K562 (cell line): ENCODE measurements around the gene IRF2. TPM values are rescaled to one million over a fixed set of nuclear protein-coding genes. Genes with fewer than 3 reads are reported as not detected.
"Not testable (repeated sequence)": the region's sequence is repeated elsewhere in the genome, so short reads cannot be mapped to it uniquely, and the experiment has no call there.

Experiments
- ATF7 ChIP-seq: fragments of 450-650 bp; IDR thresholded peaks from 2 replicates; pipeline ENCODE4 v1.7.1; 2014; ENCODE audit warnings: mild to moderate bottlenecking, moderate library complexity
- CEBPG ChIP-seq, 3 experiments: fragments of 200-800 bp in 1 of 3; sonication (Bioruptor generic) in 1 of 3; sonication (generic) in 1 of 3; formaldehyde crosslinking in 1 of 3; IDR thresholded peaks in 2 of 3; conservative IDR thresholded peaks in 1 of 3; 2 replicates each; pipeline versions ENCODE4 v1.6.1 to v1.8.0; 2016 to 2022; ENCODE audit warnings: missing compliant biosample characterization in 2 of 3, missing genetic modification characterization in 2 of 3, mild to moderate bottlenecking in 1 of 3, missing genetic modification reagents in 1 of 3
- CXXC5 ChIP-seq: fragments of 250-450 bp; sonication (Bioruptor Pico); IDR thresholded peaks from 2 replicates; pipeline ENCODE4 v1.8.0; 2022; ENCODE audit warnings: inconsistent platforms, mild to moderate bottlenecking, moderate library complexity
- DIDO1 ChIP-seq: fragments of 450-650 bp; IDR thresholded peaks from 2 replicates; pipeline ENCODE4 v1.6.1; 2016; ENCODE audit warnings: low read depth, missing biosample characterization, missing genetic modification characterization
- ESRRA ChIP-seq: fragments of 450-650 bp; IDR thresholded peaks from 2 replicates; pipeline ENCODE4 v1.6.1; 2014; ENCODE audit warnings: low read depth, mild to moderate bottlenecking, moderate library complexity, borderline replicate concordance
- FOXJ3 ChIP-seq: sonication (generic); formaldehyde crosslinking; IDR thresholded peaks from 2 replicates; pipeline ENCODE4 v1.4.0; 2020; ENCODE audit warnings: mild to moderate bottlenecking, missing genetic modification reagents
- GATAD2A ChIP-seq: fragments of 450-650 bp; IDR thresholded peaks from 2 replicates; pipeline ENCODE4 v1.6.1; 2017
- GTF2A2 ChIP-seq: IDR thresholded peaks from 2 replicates; pipeline ENCODE4 v1.6.1; 2016; ENCODE audit warnings: mild to moderate bottlenecking, missing genetic modification characterization, missing compliant biosample characterization
- HSF4 ChIP-seq: fragments of 250-450 bp; sonication (Bioruptor Pico); IDR thresholded peaks from 2 replicates; pipeline ENCODE4 v2.1.2; 2022; ENCODE audit warnings: mild to moderate bottlenecking, moderate library complexity, borderline replicate concordance
- KLF13 ChIP-seq: fragments of 450-650 bp; IDR thresholded peaks from 2 replicates; pipeline ENCODE4 v1.6.1; 2016; ENCODE audit warnings: missing genetic modification characterization, low read depth, mild to moderate bottlenecking, missing compliant biosample characterization, moderate library complexity, borderline replicate concordance
- KLF6 ChIP-seq: fragments of 250-450 bp; sonication (Bioruptor Pico); IDR thresholded peaks from 2 replicates; pipeline ENCODE4 v1.4.0; 2020; ENCODE audit warnings: mild to moderate bottlenecking, moderate library complexity, borderline replicate concordance
- MECOM ChIP-seq: fragments of 250-450 bp; sonication (Bioruptor Pico); IDR thresholded peaks from 2 replicates; pipeline ENCODE4 v1.8.0; 2022; ENCODE audit warnings: inconsistent platforms
- MEF2D ChIP-seq: conservative IDR thresholded peaks from 2 replicates; pipeline ENCODE4 v1.6.1; 2016; ENCODE audit warnings: low read depth, missing genetic modification characterization, missing compliant biosample characterization
- OTX1 ChIP-seq: fragments of 450-650 bp; formaldehyde crosslinking; IDR thresholded peaks from 2 replicates; pipeline ENCODE4 v1.4.0; 2022; ENCODE audit warnings: mild to moderate bottlenecking
- RFX1 ChIP-seq: fragments of 450-650 bp; IDR thresholded peaks from 2 replicates; pipeline ENCODE4 v1.6.1; 2016; ENCODE audit warnings: mild to moderate bottlenecking, moderate library complexity
- SMAD4 ChIP-seq: fragments of 250-450 bp; sonication (Bioruptor Pico); conservative IDR thresholded peaks from 2 replicates; pipeline ENCODE4 v1.8.0; 2021; ENCODE audit warnings: inconsistent platforms, mild to moderate bottlenecking, moderate library complexity
- STAT5B ChIP-seq: fragments of 250-450 bp; sonication (Bioruptor Pico); IDR thresholded peaks from 2 replicates; pipeline ENCODE4 v1.8.0; 2021; ENCODE audit warnings: mild to moderate bottlenecking, inconsistent platforms
- ZNF583 ChIP-seq: fragments of 250-450 bp; sonication (Bioruptor Pico); IDR thresholded peaks from 2 replicates; pipeline ENCODE4 v1.4.0; 2020
- polyA plus RNA-seq, 8 experiments: library from polyadenylated mRNA; depleted of rRNA in 4 of 8; stranded (reverse) in 5 of 8; unstranded in 3 of 8; fragments of >200 nt; fragmentation: Nextera tagmentation in 2 of 8; fragmentation: Illumina TruSeq in 1 of 8; extraction: Ambion mirVana in 2 of 8; extraction: Trizol in 1 of 8; gene quantifications; 2 replicates each; pipeline versions ENCODE4 v1.2.1 to v1.2.3, GENCODE V29; 2011 to 2014; ENCODE audit warnings: inconsistent platforms in 1 of 8, missing spikeins in 1 of 8
- total RNA-seq, 7 experiments: library from RNA; depleted of rRNA in 6 of 7; stranded (reverse); fragments of >200 nt in 6 of 7; fragmentation: Illumina TruSeq in 2 of 7; extraction: Trizol in 2 of 7; gene quantifications; 2 replicates each; pipeline versions ENCODE4 v1.2.1 to v1.2.3, GENCODE V29; 2011 to 2021; ENCODE audit warnings: low replicate concordance in 1 of 7
- TF ChIP-seq, protein P1 (sequence below), 2 experiments: IDR thresholded peaks in 1 of 2; conservative IDR thresholded peaks in 1 of 2; 2 replicates each; pipeline ENCODE4 v1.6.1; 2016; ENCODE audit warnings: low read depth in 2 of 2, mild to moderate bottlenecking in 1 of 2, missing compliant biosample characterization in 1 of 2, missing genetic modification characterization in 1 of 2, moderate library complexity in 1 of 2
- TF ChIP-seq, protein P2 (sequence below): fragments of 250-450 bp; sonication (Bioruptor Pico); IDR thresholded peaks from 2 replicates; pipeline ENCODE4 v1.8.0; 2022; ENCODE audit warnings: moderate library complexity, mild to moderate bottlenecking, inconsistent platforms
- TF ChIP-seq, protein P3 (sequence below): fragments of 250-450 bp; sonication (Bioruptor Pico); IDR thresholded peaks from 2 replicates; pipeline ENCODE4 v1.8.0; 2021; ENCODE audit warnings: moderate library complexity, mild to moderate bottlenecking, inconsistent platforms

Gene IRF2
- total and polyA plus RNA-seq, 9 of the 15 experiments (the other 6 are each of a cell fraction or from before 2014, with no cell fraction given) = 7.1 to 17.1 (median 11.3) TPM

- TF ChIP-seq, protein P1, sequence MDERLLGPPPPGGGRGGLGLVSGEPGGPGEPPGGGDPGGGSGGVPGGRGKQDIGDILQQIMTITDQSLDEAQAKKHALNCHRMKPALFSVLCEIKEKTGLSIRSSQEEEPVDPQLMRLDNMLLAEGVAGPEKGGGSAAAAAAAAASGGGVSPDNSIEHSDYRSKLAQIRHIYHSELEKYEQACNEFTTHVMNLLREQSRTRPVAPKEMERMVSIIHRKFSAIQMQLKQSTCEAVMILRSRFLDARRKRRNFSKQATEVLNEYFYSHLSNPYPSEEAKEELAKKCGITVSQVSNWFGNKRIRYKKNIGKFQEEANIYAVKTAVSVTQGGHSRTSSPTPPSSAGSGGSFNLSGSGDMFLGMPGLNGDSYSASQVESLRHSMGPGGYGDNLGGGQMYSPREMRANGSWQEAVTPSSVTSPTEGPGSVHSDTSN (CRISPR knock-in tag; IDR thresholded peaks at IDR 0.05; ENCODE audit: low read depth) = not testable (repeated sequence)
- TF ChIP-seq, protein P1 (tag; conservative IDR thresholded peaks at IDR 0.05; ENCODE audit: low read depth) = peak; percentile 76
- peak; percentile 99 for TF ChIP-seq MEF2D (tag)
- peak; percentile 98 for TF ChIP-seq SMAD4 (CRISPR knock-in tag)
- TF ChIP-seq GATAD2A = peak; percentile 54; the same call in 1 of the 2 replicates
- peak; percentile 96 for TF ChIP-seq KLF13 (tag)
- TF ChIP-seq RFX1 = peak; percentile 91
- peak; percentile 97 for TF ChIP-seq MECOM (CRISPR knock-in tag)
- peak; percentile 96 for TF ChIP-seq GTF2A2 (tag)
- peak; percentile 91 for TF ChIP-seq ESRRA
- TF ChIP-seq OTX1 = 0 out of 2 replicates have a peak, but pooled peaks have one; percentile 40
- peak; percentile 65; the same call in 1 of the 2 replicates for TF ChIP-seq STAT5B
- TF ChIP-seq FOXJ3 (CRISPR knock-in tag) = peak; percentile 28; the same call in 1 of the 2 replicates
- peak; percentile 95; the same call in 1 of the 2 replicates for TF ChIP-seq KLF6
- TF ChIP-seq CXXC5 (CRISPR knock-in tag) = peak; percentile 89
- TF ChIP-seq CEBPG (CRISPR knock-in tag; IDR thresholded peaks at IDR 0.05) = not testable (repeated sequence)
- TF ChIP-seq CEBPG (tag; conservative IDR thresholded peaks at IDR 0.05 in 1 of 2, IDR thresholded peaks at IDR 0.05 in 1 of 2) = peak in 1 of 2 experiments; percentile 73; a peak in 2 of 4 replicates
- TF ChIP-seq, protein P2, sequence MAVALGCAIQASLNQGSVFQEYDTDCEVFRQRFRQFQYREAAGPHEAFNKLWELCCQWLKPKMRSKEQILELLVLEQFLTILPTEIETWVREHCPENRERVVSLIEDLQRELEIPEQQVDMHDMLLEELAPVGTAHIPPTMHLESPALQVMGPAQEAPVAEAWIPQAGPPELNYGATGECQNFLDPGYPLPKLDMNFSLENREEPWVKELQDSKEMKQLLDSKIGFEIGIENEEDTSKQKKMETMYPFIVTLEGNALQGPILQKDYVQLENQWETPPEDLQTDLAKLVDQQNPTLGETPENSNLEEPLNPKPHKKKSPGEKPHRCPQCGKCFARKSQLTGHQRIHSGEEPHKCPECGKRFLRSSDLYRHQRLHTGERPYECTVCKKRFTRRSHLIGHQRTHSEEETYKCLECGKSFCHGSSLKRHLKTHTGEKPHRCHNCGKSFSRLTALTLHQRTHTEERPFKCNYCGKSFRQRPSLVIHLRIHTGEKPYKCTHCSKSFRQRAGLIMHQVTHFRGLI (CRISPR knock-in tag) = peak; percentile 96
- TF ChIP-seq ATF7 = 0 out of 2 replicates have a peak, but pooled peaks have one; percentile 17
- TF ChIP-seq, protein P3, sequence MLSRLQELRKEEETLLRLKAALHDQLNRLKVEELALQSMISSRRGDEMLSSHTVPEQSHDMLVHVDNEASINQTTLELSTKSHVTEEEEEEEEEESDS (CRISPR knock-in tag) = peak; percentile 62; the same call in 1 of the 2 replicates
- TF ChIP-seq DIDO1 (tag) = peak; percentile 97
- peak; percentile 94 for TF ChIP-seq ZNF583 (CRISPR knock-in tag)
- peak; percentile 94 for TF ChIP-seq HSF4
Measured at GRCh38 chr4:184339398-184340193, 134.8 kb downstream of the IRF2 start (continued).
